ENCODE data around the gene DUS2.
A peak's percentile ranks its signal among the peaks of the same experiment; 100 is the strongest.

Gene DUS2

GRCh38 chr16:68086336-68086841, 63.3 kb downstream of the DUS2 start:
- peak overlapping the region; percentile 84 for H3K4me3 ChIP-seq (ENCODE audit: low read depth, low read length)
- no peak for DNase-seq (ENCODE audit: low read depth)
- in situ Hi-C loops (cut with HindIII; ENCODE audit: low sequenced_read_pairs), result no loop called here
- TF ChIP-seq CTCF (IDR thresholded peaks at IDR 0.05; ENCODE audit: low read depth, low read length, missing control alignments), result no peak

- in situ Hi-C loops (cut with HindIII; ENCODE audit: low sequenced_read_pairs), result no loop called here
- TF ChIP-seq CTCF (IDR thresholded peaks at IDR 0.05; ENCODE audit: low read depth, low read length, missing control alignments), result no peak
- no peak for DNase-seq (ENCODE audit: low read depth)
- peak overlapping the region; percentile 84 for H3K4me3 ChIP-seq (ENCODE audit: low read depth, low read length)
Measured at GRCh38 chr16:68086860-68087268, 63.8 kb downstream of the DUS2 start.

GRCh38 chr16:68087688-68088087, 64.6 kb downstream of the DUS2 start:
- no peak for DNase-seq (ENCODE audit: low read depth)

GRCh38 chr16:68088130-68088972, 65.3 kb downstream of the DUS2 start:
- no peak for TF ChIP-seq CTCF (IDR thresholded peaks at IDR 0.05; ENCODE audit: low read depth, low read length, missing control alignments)
- H3K4me3 ChIP-seq (ENCODE audit: low read depth, low read length), result no peak overlapping the region
- in situ Hi-C loops (cut with HindIII; ENCODE audit: low sequenced_read_pairs), result no loop called here
- no peak for DNase-seq (ENCODE audit: low read depth)

More at GRCh38 chr16:68087688-68088087, 64.6 kb downstream of the DUS2 start:
- no peak for TF ChIP-seq CTCF (IDR thresholded peaks at IDR 0.05; ENCODE audit: low read depth, low read length, missing control alignments)
- in situ Hi-C loops (cut with HindIII; ENCODE audit: low sequenced_read_pairs), result no loop called here
- H3K4me3 ChIP-seq (ENCODE audit: low read depth, low read length), result no peak overlapping the region

- in situ Hi-C loops (cut with HindIII; ENCODE audit: low sequenced_read_pairs), result no loop called here
- no peak for TF ChIP-seq CTCF (IDR thresholded peaks at IDR 0.05; ENCODE audit: low read depth, low read length, missing control alignments)
- H3K4me3 ChIP-seq (ENCODE audit: low read depth, low read length), result no peak overlapping the region
- no peak for DNase-seq (ENCODE audit: low read depth)
Measured at GRCh38 chr16:68089067-68089466, 66.0 kb downstream of the DUS2 start.

GRCh38 chr16:68090130-68090529, 67.0 kb downstream of the DUS2 start:
- no peak for DNase-seq (ENCODE audit: low read depth)
- no peak overlapping the region for H3K4me3 ChIP-seq (ENCODE audit: low read depth, low read length)
- TF ChIP-seq CTCF (IDR thresholded peaks at IDR 0.05; ENCODE audit: low read depth, low read length, missing control alignments), result no peak
- in situ Hi-C loops (cut with HindIII; ENCODE audit: low sequenced_read_pairs), result no loop called here

Data from astrocyte of the cerebellum (primary cell).